GM18519 (cell line): ENCODE measurements around the gene HSFX3.
"Not testable (repeated sequence)": the region's sequence is repeated elsewhere in the genome, so short reads cannot be mapped to it uniquely, and the experiment has no call there.

Experiments
- ATAC-seq: cut with Tn5 transposase; IDR thresholded peaks from one replicate; pipeline ENCODE4 v1.9.1; 2021; ENCODE audit warnings: mild to moderate bottlenecking, moderate library complexity; ENCODE audit not compliant: unreplicated experiment, low FRiP score

The HSFX3 gene

GRCh38 chrX:149549701-149550100 lies at the start of gene HSFX3:
HSFX3 (minus strand) TSS chrX:149549924; CDS start chrX:149549852, 72 bp downstream.
- not testable (repeated sequence) for ATAC-seq

- not testable (repeated sequence) for ATAC-seq
Observed at GRCh38 chrX:149598603-149599002, 48.9 kb upstream of the HSFX3 start.

GRCh38 chrX:149595943-149596342 lies 46.2 kb upstream of the HSFX3 start:
- not testable (repeated sequence) for ATAC-seq

- ATAC-seq = not testable (repeated sequence)
Observed at GRCh38 chrX:149595214-149595613, 45.5 kb upstream of the HSFX3 start, which contains the start of gene HSFX2. HSFX2 (minus strand) TSS chrX:149595314; CDS start chrX:149594700, 614 bp downstream.

- ATAC-seq = not testable (repeated sequence)
Observed at GRCh38 chrX:149590993-149591392, 41.3 kb upstream of the HSFX3 start.

- not testable (repeated sequence) for ATAC-seq
Observed at GRCh38 chrX:149587359-149587758, 37.6 kb upstream of the HSFX3 start, which contains the start of gene MAGEA9B. MAGEA9B (minus strand) TSS chrX:149587459; CDS start chrX:149583179, 4,280 bp downstream.

- ATAC-seq = not testable (repeated sequence)
Observed at GRCh38 chrX:149585631-149586030, 35.9 kb upstream of the HSFX3 start.

GRCh38 chrX:149573456-149573855 lies 23.7 kb upstream of the HSFX3 start:
- peak; percentile 100 for ATAC-seq

- no peak for ATAC-seq
Observed at GRCh38 chrX:149572743-149573142, 23.0 kb upstream of the HSFX3 start.

GRCh38 chrX:149571770-149572169 lies 22.0 kb upstream of the HSFX3 start:
- no peak for ATAC-seq

- no peak for ATAC-seq
Observed at GRCh38 chrX:149570668-149571067, 20.9 kb upstream of the HSFX3 start.

- no peak for ATAC-seq
Observed at GRCh38 chrX:149569770-149570169, 20.0 kb upstream of the HSFX3 start.

- ATAC-seq = no peak
Observed at GRCh38 chrX:149568701-149569296, 19.1 kb upstream of the HSFX3 start.

GRCh38 chrX:149567621-149568417 lies 18.1 kb upstream of the HSFX3 start:
- no peak for ATAC-seq

GRCh38 chrX:149563359-149563758 lies 13.6 kb upstream of the HSFX3 start:
- no peak for ATAC-seq

GRCh38 chrX:149555251-149555650 lies 5.5 kb upstream of the HSFX3 start:
- not testable (repeated sequence) for ATAC-seq

GRCh38 chrX:149551939-149552248 lies 2.2 kb upstream of the HSFX3 start:
- ATAC-seq = not testable (repeated sequence)

GRCh38 chrX:149551245-149551938 lies 1.7 kb upstream of the HSFX3 start:
- ATAC-seq = not testable (repeated sequence)

GRCh38 chrX:149550454-149550853 lies 730 bp upstream of the HSFX3 start:
- ATAC-seq = not testable (repeated sequence)

- ATAC-seq = not testable (repeated sequence)
Observed at GRCh38 chrX:149547782-149548181, 1.9 kb downstream of the HSFX3 start.

GRCh38 chrX:149546962-149547361 lies 2.8 kb downstream of the HSFX3 start:
- not testable (repeated sequence) for ATAC-seq
